Measurements from ENCODE around the gene CLDN10. TPM values are rescaled to one million over a fixed set of nuclear protein-coding genes. Genes with fewer than 3 reads are reported as not detected.

The CLDN10 gene
- total RNA-seq, 1 donor from 2014 or later = 4.0 TPM

DNA sequence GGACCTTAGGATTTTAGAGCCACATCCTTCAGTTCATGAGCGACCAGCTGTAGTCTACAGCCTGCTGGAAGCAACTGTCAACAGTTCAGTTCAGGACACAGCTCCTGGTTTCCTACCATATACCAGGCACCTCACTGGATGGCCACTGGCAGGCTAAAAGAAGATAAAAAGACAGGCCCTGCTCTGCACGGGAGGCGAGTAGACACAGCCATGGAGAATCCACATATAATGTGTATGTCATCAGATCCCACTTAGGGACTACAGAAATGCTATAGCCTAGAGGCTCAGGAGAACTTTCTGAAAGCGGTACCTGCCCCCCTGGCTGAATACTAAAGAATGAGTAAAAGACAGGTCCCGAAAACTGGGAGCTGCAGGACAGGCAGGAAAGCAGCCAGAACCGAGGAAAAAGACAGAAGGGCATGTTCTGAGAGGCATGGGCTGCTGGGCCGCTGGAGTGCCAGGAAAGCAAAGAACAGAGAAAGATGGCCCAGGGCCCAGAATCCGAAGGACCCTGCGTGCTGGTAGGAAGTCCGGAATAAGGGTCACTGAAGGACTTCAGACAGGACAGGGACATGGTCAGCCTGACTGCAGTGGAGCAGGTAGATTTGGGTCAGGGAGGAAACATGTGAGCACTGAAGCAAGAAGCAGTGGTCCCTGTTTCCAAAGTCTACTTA lies 68.4 kb downstream of the CLDN10 start:
- H3K36me3 ChIP-seq (ENCODE audit: control insufficient read depth, insufficient read depth, low read length) = peaks cover 3% of the 10 kb centered on the region

GRCh38 chr13:95623141-95623540 lies 70.6 kb downstream of the CLDN10 start:
- Histone ChIP-seq H3K4me3 (ENCODE audit: low read depth, low read length) (no peak overlapping the region), H3K36me3 (ENCODE audit: control insufficient read depth, insufficient read depth, low read length) (peaks cover 2% of the 10 kb centered on the region), H3K27me3 (ENCODE audit: control insufficient read depth, insufficient read depth, low read length) (no peaks in the 10 kb centered on the region)
- TF ChIP-seq, protein P1, sequence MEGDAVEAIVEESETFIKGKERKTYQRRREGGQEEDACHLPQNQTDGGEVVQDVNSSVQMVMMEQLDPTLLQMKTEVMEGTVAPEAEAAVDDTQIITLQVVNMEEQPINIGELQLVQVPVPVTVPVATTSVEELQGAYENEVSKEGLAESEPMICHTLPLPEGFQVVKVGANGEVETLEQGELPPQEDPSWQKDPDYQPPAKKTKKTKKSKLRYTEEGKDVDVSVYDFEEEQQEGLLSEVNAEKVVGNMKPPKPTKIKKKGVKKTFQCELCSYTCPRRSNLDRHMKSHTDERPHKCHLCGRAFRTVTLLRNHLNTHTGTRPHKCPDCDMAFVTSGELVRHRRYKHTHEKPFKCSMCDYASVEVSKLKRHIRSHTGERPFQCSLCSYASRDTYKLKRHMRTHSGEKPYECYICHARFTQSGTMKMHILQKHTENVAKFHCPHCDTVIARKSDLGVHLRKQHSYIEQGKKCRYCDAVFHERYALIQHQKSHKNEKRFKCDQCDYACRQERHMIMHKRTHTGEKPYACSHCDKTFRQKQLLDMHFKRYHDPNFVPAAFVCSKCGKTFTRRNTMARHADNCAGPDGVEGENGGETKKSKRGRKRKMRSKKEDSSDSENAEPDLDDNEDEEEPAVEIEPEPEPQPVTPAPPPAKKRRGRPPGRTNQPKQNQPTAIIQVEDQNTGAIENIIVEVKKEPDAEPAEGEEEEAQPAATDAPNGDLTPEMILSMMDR (IDR thresholded peaks at IDR 0.05; ENCODE audit: insufficient read depth, low read length, poor library complexity, severe bottlenecking) = no peak
- DNase-seq (ENCODE audit: low read depth) = no peak

More for the DNA sequence above, 68.4 kb downstream of the CLDN10 start:
- TF ChIP-seq, protein P1 (IDR thresholded peaks at IDR 0.05; ENCODE audit: insufficient read depth, low read length, poor library complexity, severe bottlenecking) = no peak
- DNase-seq (ENCODE audit: low read depth) = no peak
- H3K27me3 ChIP-seq (ENCODE audit: control insufficient read depth, insufficient read depth, low read length) = no peaks in the 10 kb centered on the region
- H3K4me3 ChIP-seq (ENCODE audit: low read depth, low read length) = no peak overlapping the region

DNA sequence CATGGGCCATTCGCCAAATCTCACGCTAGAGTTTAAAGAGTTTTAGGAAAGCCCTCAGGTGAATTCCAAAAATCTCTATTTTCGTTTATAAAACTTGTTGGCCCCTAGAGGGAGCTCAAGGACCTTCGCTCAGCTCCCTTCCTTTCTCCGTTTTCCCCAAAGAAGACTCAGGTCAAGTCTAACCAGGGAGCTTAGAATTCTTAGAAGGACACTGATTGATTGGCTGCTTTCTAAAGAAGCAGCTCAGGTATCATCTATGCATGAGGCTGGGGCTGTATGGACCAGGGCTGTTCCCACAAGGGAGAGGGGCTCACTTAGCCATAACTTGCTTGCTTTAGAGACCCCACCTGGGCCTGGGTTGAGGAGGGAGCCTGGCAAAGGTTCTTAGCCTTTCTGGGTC lies 71.5 kb downstream of the CLDN10 start:
- H3K4me3 ChIP-seq (ENCODE audit: low read depth, low read length) = no peak overlapping the region
- TF ChIP-seq, protein P1 (IDR thresholded peaks at IDR 0.05; ENCODE audit: insufficient read depth, low read length, poor library complexity, severe bottlenecking) = peak; percentile 60
- DNase-seq (ENCODE audit: low read depth) = no peak
- peaks cover 2% of the 10 kb centered on the region for H3K36me3 ChIP-seq (ENCODE audit: control insufficient read depth, insufficient read depth, low read length)
- no peaks in the 10 kb centered on the region for H3K27me3 ChIP-seq (ENCODE audit: control insufficient read depth, insufficient read depth, low read length)

DNA sequence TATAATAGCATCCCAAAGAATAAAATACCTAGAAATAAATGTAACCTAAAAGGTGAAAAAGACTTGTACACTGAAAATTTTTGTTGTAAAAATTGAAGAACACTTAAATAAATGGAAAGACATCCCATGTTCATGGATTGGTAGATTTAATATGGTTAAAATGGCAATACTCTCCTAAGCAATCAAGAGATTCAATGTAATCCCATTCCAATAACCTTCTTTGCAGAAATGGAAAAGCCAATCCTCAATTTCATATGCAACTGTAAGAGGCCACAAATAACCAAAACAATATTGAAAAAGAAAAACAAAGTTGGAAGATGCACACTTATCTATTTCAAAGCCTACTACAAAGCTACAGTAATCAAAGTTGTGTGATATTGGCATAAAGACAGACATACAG lies 74.2 kb downstream of the CLDN10 start:
- TF ChIP-seq, protein P1 (IDR thresholded peaks at IDR 0.05; ENCODE audit: insufficient read depth, low read length, poor library complexity, severe bottlenecking) = no peak
- no peak overlapping the region for H3K4me3 ChIP-seq (ENCODE audit: low read depth, low read length)
- no peaks in the 10 kb centered on the region for H3K27me3 ChIP-seq (ENCODE audit: control insufficient read depth, insufficient read depth, low read length)
- no peak for DNase-seq (ENCODE audit: low read depth)
- H3K36me3 ChIP-seq (ENCODE audit: control insufficient read depth, insufficient read depth, low read length) = peaks cover 1% of the 10 kb centered on the region

GRCh38 chr13:95627590-95627989 lies 75.1 kb downstream of the CLDN10 start:
- no peak for DNase-seq (ENCODE audit: low read depth)
- TF ChIP-seq, protein P1 (IDR thresholded peaks at IDR 0.05; ENCODE audit: insufficient read depth, low read length, poor library complexity, severe bottlenecking) = no peak
- H3K27me3 ChIP-seq (ENCODE audit: control insufficient read depth, insufficient read depth, low read length) = no peaks in the 10 kb centered on the region
- H3K36me3 ChIP-seq (ENCODE audit: control insufficient read depth, insufficient read depth, low read length) = peaks cover 1% of the 10 kb centered on the region
- H3K4me3 ChIP-seq (ENCODE audit: low read depth, low read length) = no peak overlapping the region

GRCh38 chr13:95628488-95628887 lies 76.0 kb downstream of the CLDN10 start:
- peaks cover 1% of the 10 kb centered on the region for H3K36me3 ChIP-seq (ENCODE audit: control insufficient read depth, insufficient read depth, low read length)
- TF ChIP-seq, protein P1 (IDR thresholded peaks at IDR 0.05; ENCODE audit: insufficient read depth, low read length, poor library complexity, severe bottlenecking) = no peak
- no peak overlapping the region for H3K4me3 ChIP-seq (ENCODE audit: low read depth, low read length)
- no peaks in the 10 kb centered on the region for H3K27me3 ChIP-seq (ENCODE audit: control insufficient read depth, insufficient read depth, low read length)
- no peak for DNase-seq (ENCODE audit: low read depth)

Data from kidney epithelial cell (primary cell).